AG10803 (cell line): ENCODE measurements around the gene MED12L.

Experiments
- DNase-seq: peaks from one replicate; pipeline ENCODE4 v3.0.0; 2010; ENCODE audit warnings: low read depth
- H3K4me3 ChIP-seq: 2 replicates; pipeline ENCODE4 v1.5.1; 2011; ENCODE audit warnings: mild to moderate bottlenecking, low read length, control low read depth
- CTCF ChIP-seq: conservative IDR thresholded peaks from 2 replicates; pipeline ENCODE4 v1.5.1; 2011; ENCODE audit warnings: mild to moderate bottlenecking, low read length, control low read depth, inconsistent platforms

Gene MED12L

GRCh38 chr3:151297429-151297828 is 212.0 kb downstream of the MED12L start:
- no peak for DNase-seq
- TF ChIP-seq CTCF: no peak
- no peak overlapping the region for H3K4me3 ChIP-seq

GRCh38 chr3:151299006-151299405 is 213.5 kb downstream of the MED12L start:
- H3K4me3 ChIP-seq: no peak overlapping the region
- DNase-seq: no peak
- no peak for TF ChIP-seq CTCF

GRCh38 chr3:151300539-151300938 is 215.1 kb downstream of the MED12L start:
- no peak for DNase-seq
- TF ChIP-seq CTCF: no peak
- H3K4me3 ChIP-seq: no peak overlapping the region

GRCh38 chr3:151301787-151302186 is 216.3 kb downstream of the MED12L start:
- no peak for TF ChIP-seq CTCF
- peak; percentile 61 for DNase-seq
- no peak overlapping the region for H3K4me3 ChIP-seq

- TF ChIP-seq CTCF: no peak
- no peak overlapping the region for H3K4me3 ChIP-seq
- no peak for DNase-seq
Observed at GRCh38 chr3:151303751-151304150, 218.3 kb downstream of the MED12L start.

GRCh38 chr3:151305060-151305774 is 219.8 kb downstream of the MED12L start:
- peak; percentile 99 for DNase-seq
- peak overlapping the region; percentile 41 for H3K4me3 ChIP-seq
- TF ChIP-seq CTCF: peak; percentile 38

GRCh38 chr3:151305775-151306151 is 220.3 kb downstream of the MED12L start:
- peak overlapping the region; percentile 41; the same call in 1 of the 2 replicates for H3K4me3 ChIP-seq
- peak; percentile 56 for DNase-seq
- TF ChIP-seq CTCF: no peak
